GM12892 (cell line): ENCODE data around the gene LAMA2.

Experiments used
- POLR2A ChIP-seq: IDR thresholded peaks from 2 replicates; pipeline ENCODE4 v1.6.1; 2011; ENCODE audit warnings: low read depth, low read length, control low read depth
- POLR2AphosphoS5 ChIP-seq: IDR thresholded peaks from 2 replicates; pipeline ENCODE4 v1.6.1; 2011; ENCODE audit warnings: low read depth, low read length, control low read depth

DNA sequence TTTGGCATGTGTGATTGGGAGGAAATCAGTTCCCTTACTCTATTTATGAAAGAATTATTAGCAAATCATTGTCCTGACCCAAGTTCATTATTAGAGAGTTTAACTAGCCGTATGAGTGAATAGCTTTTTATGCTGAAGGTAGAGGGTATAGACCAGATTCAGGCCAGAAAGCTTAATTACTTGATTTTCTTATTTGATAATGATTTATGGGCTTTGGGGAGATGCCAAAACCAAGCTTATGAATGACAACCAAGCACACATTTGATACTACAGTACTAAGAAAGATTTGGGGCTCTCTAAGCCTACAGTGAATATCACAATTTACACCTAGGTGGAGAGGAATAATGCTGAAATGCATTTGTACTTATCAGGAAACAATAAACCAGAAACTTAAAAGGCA lies 633.8 kb downstream of the LAMA2 start:
- TF ChIP-seq POLR2AphosphoS5 (no peak), POLR2A (no peak)
